IgD-negative memory B cell (primary cell): ENCODE results near the gene SERPINA4. TPM values are rescaled to one million over a fixed set of nuclear protein-coding genes. Genes with fewer than 3 reads are reported as not detected.

ENCODE experiments used
- H3K27ac Mint-ChIP-seq, 3 donors: one replicate each; pipeline ENCODE4 v1.8.0; 2020 to 2022; ENCODE audit warnings: mild to moderate bottlenecking in 3 of 3, mixed read lengths in 3 of 3, moderate library complexity in 1 of 3
- H3K27me3 Mint-ChIP-seq: one replicate; pipeline ENCODE4 v1.8.0; 2021; ENCODE audit warnings: mixed read lengths
- H3K36me3 Mint-ChIP-seq: one replicate; pipeline ENCODE4 v1.8.0; 2020; ENCODE audit warnings: mild to moderate bottlenecking, mixed read lengths
- H3K4me1 Mint-ChIP-seq, 3 donors: one replicate each; pipeline ENCODE4 v1.8.0; 2020 to 2022; ENCODE audit warnings: mixed read lengths in 3 of 3, mild to moderate bottlenecking in 1 of 3
- H3K4me3 Mint-ChIP-seq, 4 donors: one replicate each; pipeline ENCODE4 v1.8.0; 2020 to 2022; ENCODE audit warnings: mild to moderate bottlenecking in 4 of 4, mixed read lengths in 4 of 4, moderate library complexity in 3 of 4
- H3K9me3 Mint-ChIP-seq, 3 donors: one replicate each; pipeline ENCODE4 v1.8.0; 2020 to 2021; ENCODE audit warnings: mixed read lengths in 3 of 3, mild to moderate bottlenecking in 1 of 3
- polyA plus RNA-seq: library from polyadenylated mRNA; unstranded; fragments of 300-500 nt; fragmentation: Illumina TruSeq; gene quantifications from one replicate; pipeline ENCODE4 v1.2.3, GENCODE V29; 2021

SERPINA4 gene
- polyA plus RNA-seq, 1 donor from 2014 or later: not detected

GRCh38 chr14:94617988-94618822 lies 57.0 kb downstream of the SERPINA4 start:
- peaks cover 9% of the 10 kb centered on the region for H3K27me3 Mint-ChIP-seq
- H3K36me3 Mint-ChIP-seq: peaks cover 2% of the 10 kb centered on the region
- no peak overlapping the region for H3K27ac Mint-ChIP-seq
- peaks cover 4 to 32% (median 14%) of the 10 kb centered on the region in 3 donors for H3K9me3 Mint-ChIP-seq
- peak overlapping the region in 1 of 4 donors; percentile 10 for H3K4me3 Mint-ChIP-seq
- H3K4me1 Mint-ChIP-seq: no peaks in the 10 kb centered on the region

- Mint-ChIP-seq H3K36me3 (peaks cover 2% of the 10 kb centered on the region), H3K4me1 (no peaks in the 10 kb centered on the region), H3K27me3 (peaks cover 9% of the 10 kb centered on the region), H3K27ac (no peak overlapping the region), H3K4me3 (no peak overlapping the region), H3K9me3 (peaks cover 4 to 32% (median 14%) of the 10 kb centered on the region in 3 donors)
Measured at GRCh38 chr14:94619297-94619696, 58.1 kb downstream of the SERPINA4 start.

Other genes with a start within 250 kb of the SERPINA4 start
- gene SERPINA6, start 238.1 kb upstream of the SERPINA4 start, polyA plus RNA-seq: not detected
- not detected for gene SERPINA2, start 194.7 kb upstream of the SERPINA4 start, polyA plus RNA-seq
- gene SERPINA1, start 172.8 kb upstream of the SERPINA4 start, polyA plus RNA-seq: 1.4 TPM
- not detected for gene SERPINA11, start 108.6 kb upstream of the SERPINA4 start, polyA plus RNA-seq
- 0.63 TPM for gene SERPINA9, start 85.2 kb upstream of the SERPINA4 start, polyA plus RNA-seq
- gene SERPINA12, start 52.0 kb upstream of the SERPINA4 start, polyA plus RNA-seq: not detected
- not detected for gene SERPINA5, start 20.0 kb downstream of the SERPINA4 start, polyA plus RNA-seq
- not detected for gene SERPINA3, start 50.9 kb downstream of the SERPINA4 start, polyA plus RNA-seq
- gene GSC, start 208.7 kb downstream of the SERPINA4 start, polyA plus RNA-seq: not detected